Measurements from ENCODE around the gene LAMC2. TPM values are rescaled to one million over a fixed set of nuclear protein-coding genes. Genes with fewer than 3 reads are reported as not detected.
A peak's percentile ranks its signal among the peaks of the same experiment; 100 is the strongest.

The LAMC2 gene
- total RNA-seq, 1 donor from 2014 or later: 0.36 TPM

DNA sequence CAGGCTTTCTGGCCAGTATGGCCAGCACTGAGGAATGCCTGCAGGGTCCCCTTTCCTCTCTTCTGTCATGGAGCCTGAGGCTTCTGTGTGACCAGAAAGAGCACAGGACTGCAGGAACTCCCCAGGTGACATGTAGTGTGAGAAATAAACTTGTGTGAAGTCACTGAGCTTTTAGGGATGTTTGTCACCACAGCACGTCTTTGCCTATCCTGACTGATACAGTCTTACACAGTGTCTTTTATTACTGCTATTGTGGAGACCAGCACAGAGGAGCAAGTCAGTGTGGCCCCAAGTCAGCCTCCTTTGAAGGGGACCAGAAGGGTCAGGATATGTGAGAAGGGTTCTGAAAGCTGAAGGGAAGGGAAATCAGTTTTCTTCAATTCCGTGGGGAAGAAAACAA is 102.5 kb downstream of the LAMC2 start:
- H3K27me3 ChIP-seq: no peaks in the 10 kb centered on the region
- peaks cover 11% of the 10 kb centered on the region for H3K4me1 ChIP-seq
- Mint-ChIP-seq H3K9me3 (no peaks in the 10 kb centered on the region), H3K27ac (peak overlapping the region; percentile 53), H3K27me3 (ENCODE audit: insufficient read depth, low read depth) (no peaks in the 10 kb centered on the region), H3K4me1 (peaks cover 26% of the 10 kb centered on the region), H3K4me3 (no peak overlapping the region), H3K36me3 (peaks cover 2% of the 10 kb centered on the region)
- H3K36me3 ChIP-seq: no peaks in the 10 kb centered on the region
- H2AFZ ChIP-seq (replicated peaks): no peak overlapping the region
- no peak overlapping the region for H3K4me3 ChIP-seq
- no peaks in the 10 kb centered on the region for H3K79me2 ChIP-seq (ENCODE audit: low read depth)
- no peaks in the 10 kb centered on the region for H3K9me3 ChIP-seq (ENCODE audit: low read depth)
- TF ChIP-seq CTCF (IDR thresholded peaks at IDR 0.05) (no peak), EZH2phosphoT487 (IDR thresholded peaks at IDR 0.05) (no peak), EZH2 (IDR thresholded peaks at IDR 0.05) (no peak)
- no peak overlapping the region for H3K4me2 ChIP-seq
- no peak overlapping the region for H3K9ac ChIP-seq
- H3K27ac ChIP-seq: no peak overlapping the region
- no peaks in the 10 kb centered on the region for H4K20me1 ChIP-seq (ENCODE audit: low read depth)
- H3F3A ChIP-seq (ENCODE audit: low read depth): no peaks in the 10 kb centered on the region
- DNase-seq (ENCODE audit: low spot score): no peak

GRCh38 chr1:183289051-183289496 is 103.0 kb downstream of the LAMC2 start:
- no peak overlapping the region for H3K4me3 Mint-ChIP-seq
- no peaks in the 10 kb centered on the region for H3K27me3 Mint-ChIP-seq (ENCODE audit: insufficient read depth, low read depth)
- H3K36me3 Mint-ChIP-seq: peaks cover 2% of the 10 kb centered on the region
- H3K27ac ChIP-seq: no peak overlapping the region
- no peaks in the 10 kb centered on the region for H4K20me1 ChIP-seq (ENCODE audit: low read depth)
- no peaks in the 10 kb centered on the region for H3K27me3 ChIP-seq
- peaks cover 29% of the 10 kb centered on the region for H3K4me1 Mint-ChIP-seq
- H2AFZ ChIP-seq (replicated peaks): no peak overlapping the region
- DNase-seq (ENCODE audit: low spot score): no peak
- no peaks in the 10 kb centered on the region for H3F3A ChIP-seq (ENCODE audit: low read depth)
- H3K9me3 ChIP-seq (ENCODE audit: low read depth): no peaks in the 10 kb centered on the region
- H3K79me2 ChIP-seq (ENCODE audit: low read depth): no peaks in the 10 kb centered on the region
- H3K9ac ChIP-seq: no peak overlapping the region
- H3K27ac Mint-ChIP-seq: no peak overlapping the region
- H3K4me3 ChIP-seq: no peak overlapping the region
- TF ChIP-seq CTCF (IDR thresholded peaks at IDR 0.05) (no peak), EZH2phosphoT487 (IDR thresholded peaks at IDR 0.05) (no peak), EZH2 (IDR thresholded peaks at IDR 0.05) (no peak)
- H3K4me2 ChIP-seq: no peak overlapping the region
- H3K4me1 ChIP-seq: peaks cover 16% of the 10 kb centered on the region
- no peaks in the 10 kb centered on the region for H3K9me3 Mint-ChIP-seq
- no peaks in the 10 kb centered on the region for H3K36me3 ChIP-seq

DNA sequence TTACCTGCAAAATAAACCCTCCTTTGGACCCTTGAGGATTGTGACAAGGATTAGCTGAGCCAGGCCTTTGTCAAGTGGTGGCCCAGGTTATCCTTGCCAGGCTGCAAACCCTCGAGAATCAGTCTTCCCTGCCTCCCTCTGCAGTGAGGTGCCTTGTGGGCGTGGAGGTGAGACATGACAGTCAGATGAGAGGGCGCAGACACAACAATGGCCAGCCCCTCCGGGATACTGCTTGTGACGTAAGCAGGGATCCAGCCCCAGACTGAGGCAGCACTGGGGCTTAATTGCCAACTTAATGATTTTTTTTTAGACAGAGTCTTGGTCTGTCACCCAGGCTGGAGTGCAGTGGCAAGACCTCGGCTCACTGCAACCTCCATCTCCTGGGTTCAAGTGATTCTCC is 104.6 kb downstream of the LAMC2 start:
- no peaks in the 10 kb centered on the region for H3K79me2 ChIP-seq (ENCODE audit: low read depth)
- Mint-ChIP-seq H3K4me3 (no peak overlapping the region), H3K9me3 (no peaks in the 10 kb centered on the region), H3K4me1 (peaks cover 29% of the 10 kb centered on the region), H3K36me3 (peaks cover 2% of the 10 kb centered on the region), H3K27ac (no peak overlapping the region), H3K27me3 (ENCODE audit: insufficient read depth, low read depth) (no peaks in the 10 kb centered on the region)
- H4K20me1 ChIP-seq (ENCODE audit: low read depth): no peaks in the 10 kb centered on the region
- H3K27ac ChIP-seq: no peak overlapping the region
- no peaks in the 10 kb centered on the region for H3F3A ChIP-seq (ENCODE audit: low read depth)
- no peaks in the 10 kb centered on the region for H3K9me3 ChIP-seq (ENCODE audit: low read depth)
- peaks cover 18% of the 10 kb centered on the region for H3K4me1 ChIP-seq
- no peak for DNase-seq (ENCODE audit: low spot score)
- H3K4me2 ChIP-seq: no peak overlapping the region
- no peak overlapping the region for H3K9ac ChIP-seq
- no peak overlapping the region for H2AFZ ChIP-seq (replicated peaks)
- no peak overlapping the region for H3K4me3 ChIP-seq
- H3K27me3 ChIP-seq: no peaks in the 10 kb centered on the region
- TF ChIP-seq CTCF (IDR thresholded peaks at IDR 0.05) (no peak), EZH2phosphoT487 (IDR thresholded peaks at IDR 0.05) (no peak), EZH2 (IDR thresholded peaks at IDR 0.05) (no peak)
- H3K36me3 ChIP-seq: no peaks in the 10 kb centered on the region

All from neural progenitor cell (in vitro differentiated cells).